ENCODE results near the gene TAC3.

DNA sequence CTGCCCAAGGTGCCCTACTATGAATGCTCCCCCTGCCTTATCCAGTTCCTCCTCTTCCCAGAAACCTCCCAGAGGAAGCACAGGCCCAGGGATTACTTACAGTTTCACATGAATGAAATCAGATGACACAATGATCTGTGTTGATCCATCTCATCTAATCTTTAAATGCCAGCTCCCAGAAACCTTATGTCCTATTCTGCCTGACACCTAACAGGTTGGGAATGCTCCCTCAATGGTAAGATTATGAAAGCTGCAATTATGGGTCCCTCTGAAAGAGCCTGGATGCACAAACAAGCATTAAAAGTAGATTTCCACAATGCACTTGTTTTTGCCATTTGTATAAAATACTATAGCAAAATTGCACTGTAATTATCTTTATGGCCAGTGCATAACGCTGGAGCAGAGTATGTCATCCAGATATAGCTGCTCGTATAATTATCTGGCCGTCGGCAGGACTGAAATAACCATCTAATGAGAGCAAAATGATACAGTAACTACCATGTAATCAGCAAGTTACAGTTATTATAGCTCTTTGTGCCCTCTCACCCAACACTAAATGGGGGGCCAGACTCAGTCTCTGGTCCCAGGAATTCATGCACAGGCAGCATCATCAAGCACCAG, 5.6 kb downstream of the TAC3 start:
- TF ChIP-seq, protein P1, sequence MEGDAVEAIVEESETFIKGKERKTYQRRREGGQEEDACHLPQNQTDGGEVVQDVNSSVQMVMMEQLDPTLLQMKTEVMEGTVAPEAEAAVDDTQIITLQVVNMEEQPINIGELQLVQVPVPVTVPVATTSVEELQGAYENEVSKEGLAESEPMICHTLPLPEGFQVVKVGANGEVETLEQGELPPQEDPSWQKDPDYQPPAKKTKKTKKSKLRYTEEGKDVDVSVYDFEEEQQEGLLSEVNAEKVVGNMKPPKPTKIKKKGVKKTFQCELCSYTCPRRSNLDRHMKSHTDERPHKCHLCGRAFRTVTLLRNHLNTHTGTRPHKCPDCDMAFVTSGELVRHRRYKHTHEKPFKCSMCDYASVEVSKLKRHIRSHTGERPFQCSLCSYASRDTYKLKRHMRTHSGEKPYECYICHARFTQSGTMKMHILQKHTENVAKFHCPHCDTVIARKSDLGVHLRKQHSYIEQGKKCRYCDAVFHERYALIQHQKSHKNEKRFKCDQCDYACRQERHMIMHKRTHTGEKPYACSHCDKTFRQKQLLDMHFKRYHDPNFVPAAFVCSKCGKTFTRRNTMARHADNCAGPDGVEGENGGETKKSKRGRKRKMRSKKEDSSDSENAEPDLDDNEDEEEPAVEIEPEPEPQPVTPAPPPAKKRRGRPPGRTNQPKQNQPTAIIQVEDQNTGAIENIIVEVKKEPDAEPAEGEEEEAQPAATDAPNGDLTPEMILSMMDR (IDR thresholded peaks at IDR 0.05): no peak
- TF ChIP-seq POLR2A (IDR thresholded peaks at IDR 0.05) (no peak), POLR2AphosphoS5 (IDR thresholded peaks at IDR 0.05) (no peak)

Measured in sigmoid colon (tissue), 4 donors.